Measurements from ENCODE around the gene SUFU. TPM values are rescaled to one million over a fixed set of nuclear protein-coding genes. Genes with fewer than 3 reads are reported as not detected.

Gene SUFU
- total RNA-seq, 1 experiment from 2014 or later, result 2.7 TPM

GRCh38 chr10:102470579-102471546 lies 32.9 kb upstream of the SUFU start:
- Histone ChIP-seq H3K36me3 (ENCODE audit: low read depth, low read length) (no peaks in the 10 kb centered on the region), H3K27ac (ENCODE audit: low read length) (no peak overlapping the region), H3K4me3 (ENCODE audit: low read length) (no peak overlapping the region), H2AFZ (ENCODE audit: low read length) (no peak overlapping the region), H3K27me3 (ENCODE audit: low read length) (no peaks in the 10 kb centered on the region), H3K79me2 (ENCODE audit: low read length) (no peaks in the 10 kb centered on the region), H3K9me2 (replicated peaks; ENCODE audit: low read length) (no peaks in the 10 kb centered on the region), H4K20me1 (ENCODE audit: low read length) (no peaks in the 10 kb centered on the region), H3K9ac (ENCODE audit: low read length) (no peak overlapping the region), H3K4me1 (ENCODE audit: insufficient read depth, low read length) (no peaks in the 10 kb centered on the region), H3F3A (ENCODE audit: low read length, unreplicated experiment) (no peaks in the 10 kb centered on the region), H3K4me2 (ENCODE audit: low read length) (no peak overlapping the region), H3K9me3 (ENCODE audit: low read length) (no peaks in the 10 kb centered on the region)
- DNase-seq, result no peak
- intact Hi-C loops (cut with micrococcal nuclease), result no loop called here
- BruUV-seq (replicated peaks), result no TSS peak
- no peak for ATAC-seq
- ChIA-PET POLR2A (ENCODE audit: unreplicated experiment) (no interaction called here), CTCF (no interaction called here)
- TF ChIP-seq EZH2 (IDR thresholded peaks at IDR 0.05; ENCODE audit: low read length, unreplicated experiment), result no peak
- TF ChIP-seq CTCF (conservative IDR thresholded peaks at IDR 0.05; ENCODE audit: low read depth, low read length), result no peak
- TF ChIP-seq EZH2phosphoT487 (IDR thresholded peaks at IDR 0.05; ENCODE audit: borderline replicate concordance, low read length), result no peak

- no peak overlapping the region for H2AFZ ChIP-seq (ENCODE audit: low read length)
- no peaks in the 10 kb centered on the region for H3K36me3 ChIP-seq (ENCODE audit: low read depth, low read length)
- no peaks in the 10 kb centered on the region for H3K4me1 ChIP-seq (ENCODE audit: insufficient read depth, low read length)
- ATAC-seq (no peak), DNase-seq (no peak)
- intact Hi-C loops (cut with micrococcal nuclease), result no loop called here
- no peaks in the 10 kb centered on the region for H3F3A ChIP-seq (ENCODE audit: low read length, unreplicated experiment)
- POLR2A ChIA-PET (ENCODE audit: unreplicated experiment), result interaction anchor here (0.6 kb wide), 1 partner anchor 42 kb away, joined by 6 read pairs; the partner anchor contains the start of gene CUEDC2
- no peak overlapping the region for H3K4me2 ChIP-seq (ENCODE audit: low read length)
- no peaks in the 10 kb centered on the region for H3K27me3 ChIP-seq (ENCODE audit: low read length)
- H3K9me3 ChIP-seq (ENCODE audit: low read length), result no peaks in the 10 kb centered on the region
- no peaks in the 10 kb centered on the region for H3K79me2 ChIP-seq (ENCODE audit: low read length)
- H3K4me3 ChIP-seq (ENCODE audit: low read length), result no peak overlapping the region
- CTCF ChIA-PET, result interaction anchor here (0.6 kb wide), 1 partner anchor 79 kb away, joined by 5 read pairs; no protein-coding TSS in a partner anchor
- TF ChIP-seq EZH2phosphoT487 (IDR thresholded peaks at IDR 0.05; ENCODE audit: borderline replicate concordance, low read length), result no peak
- TF ChIP-seq CTCF (conservative IDR thresholded peaks at IDR 0.05; ENCODE audit: low read depth, low read length), result no peak
- no peak for TF ChIP-seq EZH2 (IDR thresholded peaks at IDR 0.05; ENCODE audit: low read length, unreplicated experiment)
- no TSS peak for BruUV-seq (replicated peaks)
- H3K9me2 ChIP-seq (replicated peaks; ENCODE audit: low read length), result no peaks in the 10 kb centered on the region
- H3K9ac ChIP-seq (ENCODE audit: low read length), result no peak overlapping the region
- no peaks in the 10 kb centered on the region for H4K20me1 ChIP-seq (ENCODE audit: low read length)
- H3K27ac ChIP-seq (ENCODE audit: low read length), result no peak overlapping the region
These were observed 30.1 kb upstream of the SUFU start for GRCh38 chr10:102473445-102474331.
